ENCODE data around the gene NR3C1. TPM values are rescaled to one million over a fixed set of nuclear protein-coding genes. Genes with fewer than 3 reads are reported as not detected.

NR3C1 gene
- total and polyA plus RNA-seq, 2 of the 13 experiments (the other 11 are each of a cell fraction or from before 2014, with no cell fraction given), result 10.0 to 24.3 TPM

- TF ChIP-seq ZNF441 (CRISPR knock-in tag; IDR thresholded peaks at IDR 0.05; ENCODE audit: borderline replicate concordance) (no peak), ARID3A (IDR thresholded peaks at IDR 0.05; ENCODE audit: low read depth, low read length) (no peak)
Observed at GRCh38 chr5:143311428-143311827, 92.1 kb downstream of the NR3C1 start (continued).

GRCh38 chr5:143309661-143310431, 93.6 kb downstream of the NR3C1 start:
- H3K9me3 ChIP-seq (ENCODE audit: low read length), result no peaks in the 10 kb centered on the region
- POLR2A ChIA-PET, result no interaction called here
- no peak for ATAC-seq
- in situ Hi-C loops (cut with HindIII; ENCODE audit: extremely low pct_ligation_motif_present, low pct_unique_long_range_greater_than_20kb) (no loop called here), intact Hi-C loops (cut with micrococcal nuclease; ENCODE audit: unreplicated experiment) (loop anchor here (5.0 kb wide), 1 partner anchor 92 kb away; the partner anchor contains the start of gene NR3C1)
- no peaks in the 10 kb centered on the region for H3K79me2 ChIP-seq (ENCODE audit: insufficient read depth, low read length)
- no peak overlapping the region for H3K27ac ChIP-seq (ENCODE audit: extremely low read length, insufficient read depth, low read length)
- H3K4me1 ChIP-seq (ENCODE audit: insufficient read depth, low read length), result no peaks in the 10 kb centered on the region
- DNase-seq (ENCODE audit: low spot score), result no peak
- H4K20me1 ChIP-seq (ENCODE audit: insufficient read depth, low read length), result no peaks in the 10 kb centered on the region
- no TSS peak for BruUV-seq (replicated peaks)
- no peak for FAIRE-seq
- TF ChIP-seq CEBPB (IDR thresholded peaks at IDR 0.05; ENCODE audit: borderline replicate concordance, low read depth, low read length) (peak; percentile 54), ATF7 (IDR thresholded peaks at IDR 0.05) (peak; percentile 55; the same call in 1 of the 2 replicates), ATF7 (CRISPR knock-in tag; IDR thresholded peaks at IDR 0.05) (no peak), ZKSCAN5 (CRISPR knock-in tag; IDR thresholded peaks at IDR 0.05) (no peak)
- H3K36me3 ChIP-seq (replicated peaks in 1 of 2; ENCODE audit: control insufficient read depth in 1 of 2, insufficient read depth in 2 of 2, low read length in 2 of 2), result peaks cover 4 to 51% of the 10 kb centered on the region in 2 experiments; a peak in 4 of 5 replicates
- no peak overlapping the region for H3K4me3 ChIP-seq (replicated peaks in 1 of 3; ENCODE audit: insufficient read depth in 1 of 3, low read depth in 2 of 3, low read length in 3 of 3)
- no peak overlapping the region for H3K9ac ChIP-seq (ENCODE audit: insufficient read depth, low read depth, low read length)
- H3K27me3 ChIP-seq (ENCODE audit: control insufficient read depth in 1 of 2, insufficient read depth in 2 of 2, low read length in 2 of 2), result no peaks in the 10 kb centered on the region
- H2AFZ ChIP-seq (ENCODE audit: low read length), result no peak overlapping the region
- CTCF ChIA-PET (ENCODE audit: low intra/inter-chr PET ratio, low total read pairs), result no interaction called here
- 97% methylated on average over 7 of the region's 7 CpGs for WGBS (ENCODE audit: low lambda C conversion rate)
- no peak overlapping the region for H3K4me2 ChIP-seq (ENCODE audit: low read depth, low read length)

Data from HepG2 (cell line).